LNCaP clone FGC (cell line): Measurements from ENCODE around the gene ZNF641.

Experiments used
- DNase-seq: peaks from one replicate; pipeline ENCODE4 v3.0.0-alpha.2; 2011; ENCODE audit warnings: low read depth
- H3K4me3 ChIP-seq: 2 replicates; pipeline ENCODE4 v1.5.1; 2011; ENCODE audit warnings: mild to moderate bottlenecking, low read depth, low read length, control low read depth
- CTCF ChIP-seq: IDR thresholded peaks from 2 replicates; pipeline ENCODE4 v1.5.1; 2012; ENCODE audit warnings: mild to moderate bottlenecking; ENCODE audit not compliant: control insufficient read depth, insufficient read depth; ENCODE audit errors: extremely low read depth

ZNF641 gene

GRCh38 chr12:48377646-48378045 is 26.9 kb upstream of the ZNF641 start:
- no peak for TF ChIP-seq CTCF
- H3K4me3 ChIP-seq = no peak overlapping the region
- DNase-seq = no peak

GRCh38 chr12:48374164-48374563 is 23.4 kb upstream of the ZNF641 start:
- no peak for TF ChIP-seq CTCF
- DNase-seq = no peak

GRCh38 chr12:48366131-48366530 is 15.4 kb upstream of the ZNF641 start:
- no peak for DNase-seq

More at GRCh38 chr12:48374164-48374563, 23.4 kb upstream of the ZNF641 start:
- no peak overlapping the region for H3K4me3 ChIP-seq

GRCh38 chr12:48361664-48362339 is 11.1 kb upstream of the ZNF641 start:
- no peak for TF ChIP-seq CTCF
- no peak overlapping the region for H3K4me3 ChIP-seq
- no peak for DNase-seq

More at GRCh38 chr12:48366131-48366530, 15.4 kb upstream of the ZNF641 start:
- H3K4me3 ChIP-seq = no peak overlapping the region
- TF ChIP-seq CTCF = no peak

GRCh38 chr12:48358937-48359513 is 8.3 kb upstream of the ZNF641 start:
- DNase-seq = no peak
- TF ChIP-seq CTCF = no peak
- H3K4me3 ChIP-seq = no peak overlapping the region

GRCh38 chr12:48356041-48356768 is 5.5 kb upstream of the ZNF641 start:
- no peak for TF ChIP-seq CTCF
- DNase-seq = no peak
- no peak overlapping the region for H3K4me3 ChIP-seq
